HL-60 (cell line): Measurements from ENCODE around the gene NOX1.

Experiments used
- CTCF ChIP-seq: IDR thresholded peaks from one replicate; pipeline ENCODE4 v1.5.1; 2011; ENCODE audit warnings: low read length, control low read depth, inconsistent platforms; ENCODE audit not compliant: insufficient read depth
- POLR2AphosphoS5 ChIP-seq: IDR thresholded peaks from 2 replicates; pipeline ENCODE4 v1.6.1; 2012; ENCODE audit warnings: low read depth
- SPI1 ChIP-seq: IDR thresholded peaks from 2 replicates; pipeline ENCODE4 v1.6.1; 2012; ENCODE audit warnings: low read depth, mild to moderate bottlenecking, borderline replicate concordance
- TF ChIP-seq, protein P1 (sequence below): IDR thresholded peaks from 2 replicates; pipeline ENCODE4 v1.6.1; 2012; ENCODE audit warnings: low read depth; ENCODE audit not compliant: insufficient replicate concordance

DNA sequence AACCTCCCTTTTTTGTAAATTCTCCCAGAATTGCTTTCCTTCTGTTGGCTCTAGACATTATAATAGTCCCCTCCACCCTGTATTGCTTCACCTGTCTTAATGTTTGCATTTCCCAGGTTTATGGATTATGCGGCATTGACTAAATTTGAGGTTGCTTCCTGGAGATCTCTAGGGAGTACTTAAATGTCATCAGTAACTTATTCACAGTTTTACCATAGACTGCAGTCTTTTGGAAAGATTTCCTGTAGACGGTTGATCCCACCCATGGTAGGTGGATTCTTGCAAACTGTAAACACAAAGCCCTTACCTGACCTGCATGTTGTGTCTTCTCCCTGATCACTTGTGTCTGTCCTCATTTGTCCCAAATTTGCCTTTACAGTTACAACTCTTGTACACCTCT lies 6.2 kb upstream of the NOX1 start:
- TF ChIP-seq, protein P1, sequence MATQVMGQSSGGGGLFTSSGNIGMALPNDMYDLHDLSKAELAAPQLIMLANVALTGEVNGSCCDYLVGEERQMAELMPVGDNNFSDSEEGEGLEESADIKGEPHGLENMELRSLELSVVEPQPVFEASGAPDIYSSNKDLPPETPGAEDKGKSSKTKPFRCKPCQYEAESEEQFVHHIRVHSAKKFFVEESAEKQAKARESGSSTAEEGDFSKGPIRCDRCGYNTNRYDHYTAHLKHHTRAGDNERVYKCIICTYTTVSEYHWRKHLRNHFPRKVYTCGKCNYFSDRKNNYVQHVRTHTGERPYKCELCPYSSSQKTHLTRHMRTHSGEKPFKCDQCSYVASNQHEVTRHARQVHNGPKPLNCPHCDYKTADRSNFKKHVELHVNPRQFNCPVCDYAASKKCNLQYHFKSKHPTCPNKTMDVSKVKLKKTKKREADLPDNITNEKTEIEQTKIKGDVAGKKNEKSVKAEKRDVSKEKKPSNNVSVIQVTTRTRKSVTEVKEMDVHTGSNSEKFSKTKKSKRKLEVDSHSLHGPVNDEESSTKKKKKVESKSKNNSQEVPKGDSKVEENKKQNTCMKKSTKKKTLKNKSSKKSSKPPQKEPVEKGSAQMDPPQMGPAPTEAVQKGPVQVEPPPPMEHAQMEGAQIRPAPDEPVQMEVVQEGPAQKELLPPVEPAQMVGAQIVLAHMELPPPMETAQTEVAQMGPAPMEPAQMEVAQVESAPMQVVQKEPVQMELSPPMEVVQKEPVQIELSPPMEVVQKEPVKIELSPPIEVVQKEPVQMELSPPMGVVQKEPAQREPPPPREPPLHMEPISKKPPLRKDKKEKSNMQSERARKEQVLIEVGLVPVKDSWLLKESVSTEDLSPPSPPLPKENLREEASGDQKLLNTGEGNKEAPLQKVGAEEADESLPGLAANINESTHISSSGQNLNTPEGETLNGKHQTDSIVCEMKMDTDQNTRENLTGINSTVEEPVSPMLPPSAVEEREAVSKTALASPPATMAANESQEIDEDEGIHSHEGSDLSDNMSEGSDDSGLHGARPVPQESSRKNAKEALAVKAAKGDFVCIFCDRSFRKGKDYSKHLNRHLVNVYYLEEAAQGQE, result no peak
- TF ChIP-seq CTCF, result no peak
- no peak for TF ChIP-seq SPI1
- no peak for TF ChIP-seq POLR2AphosphoS5
